HG03064 (cell line): ENCODE measurements around the gene TOMM40.
"Not testable (repeated sequence)": the region's sequence is repeated elsewhere in the genome, so short reads cannot be mapped to it uniquely, and the experiment has no call there.

ENCODE experiments used
- ATAC-seq: cut with Tn5 transposase; IDR thresholded peaks from one replicate; pipeline ENCODE4 v1.9.1; 2021; ENCODE audit warnings: low read depth; ENCODE audit not compliant: unreplicated experiment

Gene TOMM40

DNA sequence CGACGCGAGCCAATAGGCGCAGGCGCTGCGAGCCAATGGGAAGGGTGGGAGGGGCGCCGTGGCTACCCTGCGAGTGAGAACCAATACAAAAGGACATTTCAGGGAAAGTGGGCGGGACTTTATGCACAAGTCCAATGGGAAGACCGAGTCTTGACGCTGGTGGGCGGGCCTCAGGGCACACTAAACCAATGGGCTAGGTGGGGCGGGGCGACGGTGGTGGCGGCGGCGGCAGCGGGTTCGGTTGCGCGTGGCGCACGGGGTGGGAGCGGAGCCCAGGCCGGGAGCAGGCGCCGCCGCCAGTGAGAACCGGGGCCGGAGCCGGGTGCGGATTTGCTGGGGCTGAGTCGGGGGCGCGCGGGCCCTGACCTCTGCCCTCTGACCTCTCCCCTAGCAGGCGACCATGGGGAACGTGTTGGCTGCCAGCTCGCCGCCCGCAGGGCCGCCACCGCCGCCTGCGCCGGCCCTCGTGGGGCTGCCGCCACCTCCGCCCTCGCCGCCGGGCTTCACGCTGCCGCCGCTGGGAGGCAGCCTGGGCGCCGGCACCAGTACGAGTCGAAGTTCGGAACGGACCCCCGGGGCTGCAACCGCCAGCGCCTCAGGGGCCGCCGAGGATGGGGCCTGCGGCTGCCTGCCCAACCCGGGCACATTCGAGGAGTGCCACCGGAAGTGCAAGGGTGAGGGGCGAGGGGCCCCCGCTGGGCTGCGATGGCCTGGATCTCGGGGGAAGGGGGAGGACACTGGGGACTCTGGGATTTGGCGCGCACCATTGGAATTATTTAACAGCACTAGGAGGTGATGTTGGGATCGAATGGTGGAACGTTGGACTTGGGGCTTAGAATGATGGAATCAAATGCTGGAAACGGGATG, at the start of gene TOMM40:
TSS of gene TOMM40 (plus strand) at position 239 of the 867 bp plus-strand sequence. CDS start at position 401, 162 bp downstream.
- ATAC-seq: peak; percentile 56

DNA sequence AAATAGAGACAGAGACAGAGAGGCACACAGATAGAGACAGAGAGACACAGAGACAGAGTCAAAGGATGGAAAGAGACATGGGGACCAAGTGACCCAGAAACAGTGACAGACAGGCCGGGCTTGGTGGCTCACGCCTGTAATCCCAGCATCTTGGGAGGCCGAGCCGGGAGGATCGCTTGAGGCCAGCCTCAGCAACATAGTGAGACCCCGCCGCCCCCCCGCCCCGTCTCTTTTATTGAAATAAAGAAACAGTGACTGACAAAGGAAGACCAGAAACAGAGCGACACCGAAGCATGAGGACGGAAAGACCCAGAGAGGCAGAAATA, 45.8 kb upstream of the TOMM40 start:
- no peak for ATAC-seq

DNA sequence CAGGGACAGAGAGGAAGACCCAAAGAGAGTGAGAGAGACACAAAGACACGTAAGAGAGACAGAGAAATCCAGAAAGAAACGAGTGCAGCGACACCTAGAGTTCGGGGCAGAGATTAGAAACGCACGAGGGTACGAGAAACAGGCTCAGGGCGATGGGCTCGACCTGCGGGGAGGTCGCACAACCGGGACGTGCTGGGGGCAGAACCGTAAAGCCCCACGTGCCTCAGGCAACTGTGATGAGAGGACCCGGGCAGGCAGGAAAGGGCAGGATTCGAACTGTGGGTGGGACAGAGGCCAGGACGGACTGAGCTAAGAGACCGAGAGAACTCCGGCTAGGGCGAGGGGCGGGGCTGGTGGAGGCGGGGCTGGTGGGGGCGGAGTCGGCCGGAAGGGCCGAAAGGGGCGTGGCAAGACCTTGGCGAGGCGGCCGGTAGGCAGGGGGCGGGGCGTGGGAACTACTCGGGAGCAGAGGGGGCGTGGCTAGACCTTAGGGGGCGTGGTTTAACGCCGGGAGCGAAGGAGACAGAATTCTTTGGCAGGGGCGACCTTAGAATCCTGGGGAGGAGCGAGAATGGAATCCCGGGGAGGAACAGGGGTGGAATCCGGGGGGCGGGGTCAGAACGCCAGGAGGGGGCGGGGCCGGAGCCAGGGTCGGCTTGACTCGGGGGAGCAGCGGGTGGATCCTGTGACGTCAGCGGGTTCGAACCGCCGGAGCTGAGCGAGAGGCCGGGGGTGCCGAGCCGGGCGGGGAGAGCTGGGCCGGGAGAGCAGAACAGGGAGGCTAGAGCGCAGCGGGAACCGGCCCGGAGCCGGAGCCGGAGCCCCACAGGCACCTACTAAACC, 45.2 kb upstream of the TOMM40 start, which contains the start of gene NECTIN2:
TSS of gene NECTIN2 (plus strand) at position 686 of the 843 bp plus-strand sequence. CDS start 229 bp downstream, outside the sequence.
- ATAC-seq: no peak

DNA sequence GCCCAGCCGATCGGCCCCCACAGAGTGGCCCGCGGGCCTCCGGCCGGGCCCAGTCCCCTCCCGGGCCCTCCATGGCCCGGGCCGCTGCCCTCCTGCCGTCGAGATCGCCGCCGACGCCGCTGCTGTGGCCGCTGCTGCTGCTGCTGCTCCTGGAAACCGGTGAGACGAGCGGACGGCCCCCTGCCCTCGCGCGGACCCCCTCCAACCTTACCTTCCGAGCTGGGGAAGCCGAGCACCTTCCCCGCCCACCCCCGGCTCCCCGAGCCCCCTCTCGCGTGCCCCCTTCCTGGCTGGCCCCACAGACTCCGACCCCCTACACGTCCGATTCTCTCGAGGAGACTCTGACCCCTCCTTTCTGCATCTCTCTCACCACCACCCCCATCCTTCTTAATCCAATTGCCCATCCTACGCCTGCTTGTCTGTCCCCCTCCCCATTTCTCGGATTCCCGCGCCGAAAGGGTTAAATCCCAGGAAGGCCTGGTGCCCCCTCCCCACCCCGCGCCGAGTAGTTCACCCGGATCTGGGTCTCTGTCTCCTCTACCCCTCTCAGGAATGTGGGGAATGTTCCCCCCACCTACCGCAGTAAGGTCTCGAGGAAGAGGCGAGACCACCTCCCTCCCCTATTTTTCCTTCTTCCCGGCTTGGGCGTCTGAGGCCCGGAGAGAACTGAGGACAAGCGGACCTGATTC, 44.5 kb upstream of the TOMM40 start:
- ATAC-seq: no peak

- ATAC-seq: no peak
Measured at GRCh38 chr19:44847144-44848035, 43.7 kb upstream of the TOMM40 start.

DNA sequence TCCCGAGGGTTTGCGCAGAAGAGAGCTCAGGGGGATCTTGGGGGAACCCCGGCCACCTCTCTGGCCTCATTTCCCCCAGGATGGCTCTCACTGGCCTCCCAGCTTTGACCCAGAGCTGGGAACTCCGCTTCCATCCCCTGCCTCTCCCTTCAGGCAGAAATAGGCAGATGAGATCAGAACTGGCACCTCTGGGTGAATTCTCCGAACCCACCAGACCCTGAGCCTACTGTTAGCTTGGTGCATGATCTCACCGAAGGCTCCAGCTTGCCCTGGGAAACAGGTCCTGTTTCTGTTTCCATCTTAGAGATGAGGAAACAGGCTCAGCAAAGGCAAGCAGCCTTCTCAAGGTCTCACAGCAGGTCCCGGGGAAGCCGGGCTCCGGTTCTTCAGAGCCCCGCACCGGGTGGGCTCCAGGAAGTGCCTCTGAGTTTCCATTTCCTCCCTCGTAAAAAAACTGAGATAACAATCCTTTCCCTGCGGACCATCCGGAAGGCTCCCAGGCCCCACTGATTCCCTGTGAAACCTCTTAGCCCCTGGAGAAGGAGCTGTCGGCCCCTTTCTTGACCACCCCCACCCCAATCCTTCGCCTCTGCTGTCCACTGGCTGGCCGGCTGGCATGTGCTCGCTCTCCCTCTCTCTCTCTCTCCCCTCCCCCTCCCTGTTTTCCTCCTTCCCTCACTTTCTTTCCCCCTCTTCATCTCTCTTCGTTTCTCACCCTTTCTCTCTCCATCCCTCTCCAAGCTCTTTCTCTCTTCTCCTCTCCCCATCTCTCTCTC, 42.8 kb upstream of the TOMM40 start:
- no peak for ATAC-seq

- no peak for ATAC-seq
Measured at GRCh38 chr19:44848812-44849447, 42.1 kb upstream of the TOMM40 start.

DNA sequence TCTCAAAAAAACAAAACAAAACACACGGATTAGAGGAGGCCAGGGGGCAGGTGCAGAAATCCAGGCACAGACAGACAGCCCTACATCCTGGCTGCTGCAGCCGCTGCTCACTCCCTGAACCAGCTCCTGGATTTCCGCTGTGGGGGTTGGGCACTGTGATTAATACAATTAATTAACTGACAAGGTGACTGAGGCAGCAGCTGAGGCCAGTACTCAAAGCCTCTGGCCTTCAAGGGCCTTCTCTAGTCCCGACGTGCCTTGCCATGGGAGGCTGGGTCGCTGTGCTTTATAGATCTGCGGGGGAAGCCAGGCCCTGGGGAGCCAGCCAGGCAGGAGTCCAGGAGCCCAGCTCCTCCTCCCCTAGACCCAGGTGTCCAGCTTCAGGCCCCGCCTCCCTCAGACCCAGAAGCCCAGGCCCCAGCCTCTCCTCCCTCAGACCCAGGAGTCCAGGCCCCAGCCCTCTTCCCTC, 40.4 kb upstream of the TOMM40 start:
- no peak for ATAC-seq

GRCh38 chr19:44851427-44851826, 39.6 kb upstream of the TOMM40 start:
- ATAC-seq: no peak

GRCh38 chr19:44855606-44856005, 35.4 kb upstream of the TOMM40 start:
- no peak for ATAC-seq

DNA sequence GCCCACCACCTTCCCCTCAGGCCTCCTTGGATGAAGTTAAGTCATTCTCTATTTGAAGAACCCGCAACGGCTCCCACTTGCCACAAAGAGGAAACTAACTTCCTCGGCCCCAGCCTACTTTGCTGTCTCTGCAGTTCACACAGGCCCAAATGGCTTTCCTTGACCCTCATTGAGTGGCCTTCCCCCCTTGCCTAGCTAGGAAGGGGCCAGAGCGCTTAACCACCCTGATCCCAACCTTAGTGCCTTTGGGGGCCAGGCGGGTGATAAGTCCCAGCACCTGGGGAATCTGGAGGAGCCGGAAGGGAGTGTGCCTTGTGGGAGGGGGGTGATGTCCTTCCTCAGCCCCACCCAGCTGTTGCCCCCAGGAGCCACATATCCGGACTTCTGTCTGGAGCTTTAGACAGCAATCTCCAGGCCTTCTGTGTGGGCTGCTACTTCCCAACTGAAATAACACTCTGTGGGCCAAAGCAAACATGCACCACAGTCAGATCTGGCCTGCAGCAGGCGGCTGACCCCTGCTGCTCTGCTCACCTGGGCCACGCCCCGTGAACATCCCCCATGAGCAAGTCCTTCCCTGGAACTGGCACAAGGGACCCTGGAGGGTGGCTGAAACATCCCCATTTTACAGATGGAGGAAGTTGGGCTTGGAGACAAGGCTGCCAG, 34.5 kb upstream of the TOMM40 start:
- ATAC-seq: no peak

DNA sequence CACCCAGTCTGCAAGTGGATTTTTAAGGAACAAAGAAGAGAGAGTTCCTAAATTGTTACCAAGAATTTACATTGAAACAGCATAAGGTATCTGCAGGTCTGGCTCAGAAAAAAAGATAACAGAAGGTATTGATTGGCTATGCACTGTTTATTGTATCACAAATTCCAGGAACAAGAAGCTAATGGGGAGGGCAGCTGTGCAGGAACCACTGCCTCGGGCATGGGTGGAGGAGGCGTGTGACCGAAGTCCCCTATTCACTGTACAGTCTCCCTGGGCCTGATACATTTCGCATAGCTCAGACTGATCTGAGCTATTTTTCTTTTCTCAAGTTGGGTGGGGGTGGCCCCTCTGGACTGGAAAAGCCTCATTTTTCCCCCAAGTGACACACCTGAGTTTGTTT, 33.2 kb upstream of the TOMM40 start:
- no peak for ATAC-seq

DNA sequence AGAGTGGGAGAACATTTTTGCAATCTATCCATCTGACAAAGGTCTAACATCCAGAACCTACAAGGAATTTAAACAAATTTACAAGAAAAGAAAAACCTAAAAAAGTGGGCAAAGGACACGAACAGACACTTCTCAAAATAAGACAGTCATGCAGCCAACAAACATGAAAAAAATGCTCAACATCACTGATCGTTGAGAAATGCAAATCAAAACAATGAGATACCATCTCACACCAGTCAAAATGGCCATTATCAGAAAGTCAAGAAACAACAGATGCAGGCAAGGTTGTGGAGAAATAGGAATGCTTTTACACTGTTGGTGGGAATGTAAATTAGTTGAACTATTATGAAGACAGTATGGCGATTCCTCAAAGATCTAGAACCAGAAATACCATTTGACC, 29.5 kb upstream of the TOMM40 start:
- ATAC-seq: not testable (repeated sequence)

DNA sequence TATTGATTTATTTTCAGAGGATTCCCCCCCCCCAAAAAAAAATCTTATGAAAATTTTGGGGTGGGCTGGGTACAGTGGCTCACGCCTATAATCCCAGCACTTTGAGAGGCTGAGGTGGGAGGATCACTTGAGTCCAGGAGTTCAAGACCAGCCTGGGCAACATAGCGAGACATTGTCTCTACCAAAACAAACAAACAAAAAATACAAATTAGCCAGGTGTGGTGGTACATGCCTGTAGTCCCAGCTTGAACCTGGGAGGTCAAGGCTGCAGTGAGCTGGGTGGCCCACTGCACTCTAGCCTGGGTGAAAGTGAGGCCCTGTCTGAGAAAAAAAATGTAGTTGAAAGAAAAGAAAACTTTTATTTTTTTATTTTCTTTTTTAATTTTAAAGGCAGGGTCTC, 27.1 kb upstream of the TOMM40 start:
- ATAC-seq: no peak

DNA sequence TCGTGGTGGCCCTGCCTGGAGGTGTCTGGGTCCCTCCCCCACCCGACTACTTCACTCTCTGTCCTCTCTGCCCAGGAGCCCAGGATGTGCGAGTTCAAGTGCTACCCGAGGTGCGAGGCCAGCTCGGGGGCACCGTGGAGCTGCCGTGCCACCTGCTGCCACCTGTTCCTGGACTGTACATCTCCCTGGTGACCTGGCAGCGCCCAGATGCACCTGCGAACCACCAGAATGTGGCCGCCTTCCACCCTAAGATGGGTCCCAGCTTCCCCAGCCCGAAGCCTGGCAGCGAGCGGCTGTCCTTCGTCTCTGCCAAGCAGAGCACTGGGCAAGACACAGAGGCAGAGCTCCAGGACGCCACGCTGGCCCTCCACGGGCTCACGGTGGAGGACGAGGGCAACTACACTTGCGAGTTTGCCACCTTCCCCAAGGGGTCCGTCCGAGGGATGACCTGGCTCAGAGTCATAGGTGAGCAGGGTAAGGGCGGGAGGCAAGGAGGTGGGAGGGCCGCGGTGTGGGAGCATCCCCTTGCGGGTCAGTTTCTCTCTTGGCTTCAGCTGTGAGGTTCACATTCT, 25.8 kb upstream of the TOMM40 start:
- no peak for ATAC-seq

DNA sequence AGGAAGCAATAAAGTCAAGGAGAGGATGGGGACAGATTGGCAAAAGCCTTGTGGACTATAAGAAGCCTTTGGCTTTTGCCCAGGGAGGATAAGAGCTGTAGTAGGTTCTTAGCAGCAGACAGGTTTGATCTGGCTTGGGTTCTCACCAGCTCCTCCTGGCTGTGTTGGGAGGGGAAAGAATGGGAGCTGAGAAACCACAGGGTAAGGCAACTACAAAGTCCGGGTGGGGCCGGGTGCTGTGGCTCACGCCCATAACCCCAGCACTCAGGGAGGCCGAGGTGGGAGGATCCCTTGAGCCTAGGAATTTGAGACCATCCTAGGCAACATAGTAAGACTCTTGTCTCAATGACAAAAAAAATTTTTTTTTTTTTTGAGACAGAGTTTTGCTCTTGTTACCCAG, 24.4 kb upstream of the TOMM40 start:
- no peak for ATAC-seq

DNA sequence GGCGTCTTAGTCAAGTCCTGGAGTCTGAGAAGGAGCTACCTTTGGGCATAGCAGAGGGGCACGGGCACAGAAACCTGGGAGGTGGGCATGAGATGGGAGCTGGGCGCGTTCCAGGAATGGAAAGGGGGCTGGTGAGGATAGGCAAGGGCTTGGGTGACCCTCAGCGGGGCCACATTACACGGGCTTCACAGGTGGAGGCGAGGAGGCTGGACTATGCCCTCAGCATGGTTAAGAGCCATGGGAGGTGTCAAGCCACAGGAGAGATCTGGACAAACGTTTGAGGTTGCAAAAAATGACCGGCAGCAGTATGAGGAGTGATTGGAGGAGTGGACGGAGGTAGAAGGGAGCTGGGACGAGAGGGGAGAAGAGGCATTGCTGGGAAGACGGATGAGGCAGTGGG, 23.5 kb upstream of the TOMM40 start:
- ATAC-seq: no peak
